Cortex of kidney (tissue), 1 donor: ENCODE data around the gene FIP1L1.
A peak's percentile ranks its signal among the peaks of the same experiment; 100 is the strongest.
"Not testable (repeated sequence)": the region's sequence is repeated elsewhere in the genome, so short reads cannot be mapped to it uniquely, and the experiment has no call there.

Source experiments
- DNase-seq: peaks from one replicate; lab custom pipeline; 2025; lab: John Stamatoyannopoulos, UW

The FIP1L1 gene

GRCh38 chr4:53377319-53378170 is at the start of gene FIP1L1:
TSS of gene FIP1L1 (plus strand) at chr4:53377641. CDS start at chr4:53377839, 198 bp downstream.
- DNase-seq: peak; percentile 54

GRCh38 chr4:53334916-53335315 is 42.5 kb upstream of the FIP1L1 start:
- not testable (repeated sequence) for DNase-seq

GRCh38 chr4:53340145-53340544 is 37.3 kb upstream of the FIP1L1 start:
- DNase-seq: not testable (repeated sequence)

- DNase-seq: not testable (repeated sequence)
These were observed 31.0 kb upstream of the FIP1L1 start for GRCh38 chr4:53346392-53346791.

GRCh38 chr4:53346920-53347852 is 30.3 kb upstream of the FIP1L1 start:
- no peak for DNase-seq

- DNase-seq: no peak
These were observed 29.4 kb upstream of the FIP1L1 start for GRCh38 chr4:53348046-53348445.

- no peak for DNase-seq
These were observed 28.4 kb upstream of the FIP1L1 start for GRCh38 chr4:53349091-53349491.

- DNase-seq: no peak
These were observed 23.3 kb upstream of the FIP1L1 start for GRCh38 chr4:53354012-53354722.

- no peak for DNase-seq
These were observed 21.4 kb upstream of the FIP1L1 start for GRCh38 chr4:53355930-53356521.

GRCh38 chr4:53361451-53361850 is 16.0 kb upstream of the FIP1L1 start:
- DNase-seq: no peak

GRCh38 chr4:53362093-53362492 is 15.3 kb upstream of the FIP1L1 start:
- no peak for DNase-seq

- no peak for DNase-seq
These were observed 12.8 kb upstream of the FIP1L1 start for GRCh38 chr4:53364624-53365023.

GRCh38 chr4:53365121-53365485 is 12.3 kb upstream of the FIP1L1 start:
- DNase-seq: no peak

GRCh38 chr4:53365486-53366300 is 11.7 kb upstream of the FIP1L1 start, which contains the start of gene SCFD2:
TSS of gene SCFD2 (minus strand) at chr4:53366061.
- peak; percentile 14 for DNase-seq

GRCh38 chr4:53366301-53366716 is 11.1 kb upstream of the FIP1L1 start:
- no peak for DNase-seq

- DNase-seq: no peak
These were observed 9.7 kb upstream of the FIP1L1 start for GRCh38 chr4:53367721-53368120.

- DNase-seq: no peak
These were observed 6.4 kb upstream of the FIP1L1 start for GRCh38 chr4:53371049-53371448.

- no peak for DNase-seq
These were observed 5.5 kb upstream of the FIP1L1 start for GRCh38 chr4:53371843-53372521.

- no peak for DNase-seq
These were observed 2.6 kb upstream of the FIP1L1 start for GRCh38 chr4:53374777-53375258.

- DNase-seq: no peak
These were observed 541 bp upstream of the FIP1L1 start for GRCh38 chr4:53376900-53377299.
